Vagina (tissue), 2 donors: Measurements from ENCODE around the gene IHH. TPM values are rescaled to one million over a fixed set of nuclear protein-coding genes. Genes with fewer than 3 reads are reported as not detected.

Experiments
- DNase-seq, 2 donors: peaks; one replicate each; pipeline ENCODE4 v3.0.0-alpha.2; 2017; ENCODE audit errors: extremely low spot score in 2 of 2
- H3K27ac ChIP-seq: fragments of 200-600 bp; sonication (generic); one replicate; pipeline ENCODE4 v1.5.1; 2019
- H3K27me3 ChIP-seq: fragments of 200-600 bp; sonication (generic); one replicate; pipeline ENCODE4 v1.5.1; 2019
- H3K36me3 ChIP-seq, 2 donors: fragments of 200-600 bp; sonication (generic); one replicate each; pipeline ENCODE4 v1.5.1; 2017 to 2019
- H3K4me1 ChIP-seq: fragments of 200-600 bp; sonication (generic); one replicate; pipeline ENCODE4 v1.5.1; 2019
- H3K4me3 ChIP-seq, 2 donors: fragments of 200-600 bp; sonication (generic); 1 replicate in 1 of 2; 2 replicates in 1 of 2; pipeline ENCODE4 v1.5.1; 2016 to 2019
- H3K9me3 ChIP-seq: fragments of 200-600 bp; sonication (generic); one replicate; pipeline ENCODE4 v1.5.1; 2019
- CTCF ChIP-seq, 3 experiments: fragments of 450-650 bp in 2 of 3; fragments of 200-600 bp in 1 of 3; sonication (generic) in 1 of 3; IDR thresholded peaks; one replicate each; pipeline ENCODE4 v1.5.1; 2017 to 2019; ENCODE audit warnings: antibody characterized with exemption in 3 of 3, mild to moderate bottlenecking in 2 of 3, moderate library complexity in 2 of 3
- POLR2A ChIP-seq, 2 donors: fragments of 450-650 bp; IDR thresholded peaks; one replicate each; pipeline ENCODE4 v1.6.1; 2017; ENCODE audit warnings: antibody characterized with exemption in 2 of 2, mild to moderate bottlenecking in 2 of 2, moderate library complexity in 2 of 2
- POLR2AphosphoS5 ChIP-seq, 2 donors: sonication (generic); formaldehyde crosslinking; IDR thresholded peaks; one replicate each; pipeline ENCODE4 v1.9.0; 2017; ENCODE audit warnings: antibody characterized with exemption in 2 of 2, mild to moderate bottlenecking in 2 of 2, low read depth in 1 of 2; ENCODE audit not compliant: insufficient read depth in 1 of 2
- intact Hi-C: fragments of 100-400 bp; cut with DNase I; formaldehyde crosslinking; loops from one replicate; pipeline ENCODE4 v1.15.1; 2023
- total RNA-seq: library from RNA; depleted of rRNA; stranded (reverse); fragments of >200 nt; gene quantifications from one replicate; pipeline ENCODE4 v1.2.3, GENCODE V29; 2016

The IHH gene
- total RNA-seq, 1 donor from 2014 or later, result not detected

DNA sequence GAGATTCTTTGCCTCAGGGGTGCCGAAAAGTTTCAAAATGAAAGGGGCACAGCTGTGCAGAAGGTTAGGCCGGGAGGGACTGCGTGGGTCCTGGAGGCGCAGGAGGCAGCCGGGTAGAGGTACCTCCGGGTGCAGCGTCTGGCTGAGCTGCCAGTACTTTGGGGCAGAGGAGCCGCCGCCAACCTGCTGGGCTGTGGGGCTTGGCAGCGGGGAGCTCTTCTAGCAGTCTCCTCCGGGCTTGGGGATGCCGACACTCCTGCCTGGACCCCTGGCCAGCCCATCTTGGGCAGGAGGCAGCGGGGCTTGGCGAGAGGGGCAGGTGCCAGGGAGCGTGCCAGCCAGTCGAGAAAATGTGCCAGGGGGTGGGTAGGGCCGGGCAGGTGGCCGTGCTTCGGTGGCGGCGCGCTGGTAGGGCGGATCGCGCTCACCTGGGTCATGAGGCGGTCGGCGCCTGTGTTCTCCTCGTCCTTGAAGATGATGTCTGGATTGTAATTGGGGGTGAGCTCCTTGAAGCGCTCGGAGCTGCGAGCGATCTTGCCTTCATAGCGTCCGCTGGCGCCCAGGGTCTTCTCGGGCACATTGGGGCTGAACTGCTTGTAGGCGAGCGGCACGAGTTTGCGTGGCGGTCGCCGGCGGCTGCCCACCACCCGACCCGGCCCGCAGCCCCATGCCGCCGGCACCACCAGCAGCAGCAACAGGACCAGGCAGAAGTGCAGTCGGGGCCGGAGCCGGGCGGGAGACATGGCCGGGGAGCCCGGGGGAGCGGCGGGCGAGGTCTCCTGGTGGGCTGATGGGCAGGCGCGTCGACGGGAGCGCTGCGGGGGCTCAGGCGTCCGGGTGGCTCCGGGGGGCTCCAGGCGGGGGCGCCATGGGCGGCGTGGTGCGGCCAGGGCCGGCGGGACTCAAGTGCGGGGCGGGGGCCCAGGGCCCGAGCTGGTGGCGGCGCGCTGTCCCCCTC is 717 bp downstream of the IHH start:
- peaks cover 37% of the 10 kb centered on the region for H3K4me1 ChIP-seq
- H3K36me3 ChIP-seq, result no peaks in the 10 kb centered on the region
- intact Hi-C loops, result loop anchor here (10.0 kb wide), 2 partner anchors 55 to 95 kb away; no protein-coding TSS in a partner anchor
- DNase-seq, result no peak
- H3K27ac ChIP-seq, result no peak overlapping the region
- TF ChIP-seq CTCF (IDR thresholded peaks at IDR 0.05) (no peak), POLR2A (IDR thresholded peaks at IDR 0.05) (no peak), POLR2AphosphoS5 (IDR thresholded peaks at IDR 0.05; ENCODE audit: insufficient read depth in 1 of 2, low read depth in 1 of 2) (no peak)
- peaks cover 27% of the 10 kb centered on the region for H3K27me3 ChIP-seq
- H3K9me3 ChIP-seq, result no peaks in the 10 kb centered on the region
- peak overlapping the region in 1 of 2 donors; percentile 29 for H3K4me3 ChIP-seq

GRCh38 chr2:219059375-219059724 is 1.4 kb downstream of the IHH start:
- H3K9me3 ChIP-seq, result no peaks in the 10 kb centered on the region
- intact Hi-C loops, result loop anchor here (10.0 kb wide), 1 partner anchor 95 kb away; no protein-coding TSS in a partner anchor
- no peak for DNase-seq
- H3K36me3 ChIP-seq, result no peaks in the 10 kb centered on the region
- peak overlapping the region in 1 of 2 donors; percentile 29 for H3K4me3 ChIP-seq
- peaks cover 37% of the 10 kb centered on the region for H3K4me1 ChIP-seq
- peaks cover 27% of the 10 kb centered on the region for H3K27me3 ChIP-seq
- no peak overlapping the region for H3K27ac ChIP-seq
- TF ChIP-seq CTCF (IDR thresholded peaks at IDR 0.05), result no peak
- no peak for TF ChIP-seq POLR2A (IDR thresholded peaks at IDR 0.05)
- no peak for TF ChIP-seq POLR2AphosphoS5 (IDR thresholded peaks at IDR 0.05; ENCODE audit: insufficient read depth in 1 of 2, low read depth in 1 of 2)

DNA sequence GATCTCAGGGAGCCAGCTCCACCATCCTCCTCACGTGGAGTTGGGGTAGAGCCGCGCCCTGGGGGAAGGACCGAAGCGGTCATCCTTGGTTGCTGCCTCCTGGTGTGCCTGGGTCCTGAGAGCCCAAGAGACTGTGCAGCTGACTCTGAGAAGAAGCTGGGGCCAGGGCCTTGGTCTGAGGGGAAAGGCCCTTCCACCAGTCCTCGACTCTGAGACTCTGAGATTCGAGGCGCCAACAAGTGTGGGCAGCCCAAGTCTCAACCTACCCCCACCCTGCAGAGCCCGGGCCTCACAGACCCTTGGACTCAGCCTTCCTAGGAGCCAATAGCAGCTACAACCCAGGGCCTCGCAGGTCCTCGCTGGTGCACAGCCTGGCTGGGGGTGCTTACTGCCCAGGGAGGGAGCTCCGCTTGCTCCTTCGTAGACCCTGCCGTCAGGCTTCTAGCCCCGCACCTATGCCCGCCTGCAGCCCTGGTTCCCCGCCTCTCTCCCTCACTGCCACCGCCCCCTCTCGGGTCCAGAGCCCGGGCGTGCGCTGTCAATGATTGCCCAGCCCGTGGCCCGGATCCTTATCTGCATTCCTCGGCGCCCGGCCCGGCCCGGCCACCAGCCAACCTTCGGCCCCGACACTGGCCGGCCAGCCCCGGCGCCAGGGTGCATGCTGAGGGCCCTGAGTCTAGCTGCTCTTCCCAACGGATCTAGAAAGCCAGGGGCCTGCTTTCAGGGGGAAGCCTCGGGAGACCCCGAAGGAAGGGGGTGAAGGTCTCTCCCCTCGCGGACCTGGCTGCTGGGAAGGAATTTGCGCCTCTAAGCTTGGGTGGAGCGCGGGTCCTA is 2.0 kb downstream of the IHH start:
- Histone ChIP-seq H3K27ac (no peak overlapping the region), H3K4me1 (peaks cover 37% of the 10 kb centered on the region), H3K27me3 (peaks cover 27% of the 10 kb centered on the region), H3K36me3 (no peaks in the 10 kb centered on the region), H3K4me3 (no peak overlapping the region), H3K9me3 (no peaks in the 10 kb centered on the region)
- no peak for DNase-seq
- TF ChIP-seq POLR2A (IDR thresholded peaks at IDR 0.05) (no peak), POLR2AphosphoS5 (IDR thresholded peaks at IDR 0.05; ENCODE audit: insufficient read depth in 1 of 2, low read depth in 1 of 2) (no peak), CTCF (IDR thresholded peaks at IDR 0.05) (no peak)
- intact Hi-C loops, result loop anchor here (10.0 kb wide), 1 partner anchor 96 kb away; no protein-coding TSS in a partner anchor

DNA sequence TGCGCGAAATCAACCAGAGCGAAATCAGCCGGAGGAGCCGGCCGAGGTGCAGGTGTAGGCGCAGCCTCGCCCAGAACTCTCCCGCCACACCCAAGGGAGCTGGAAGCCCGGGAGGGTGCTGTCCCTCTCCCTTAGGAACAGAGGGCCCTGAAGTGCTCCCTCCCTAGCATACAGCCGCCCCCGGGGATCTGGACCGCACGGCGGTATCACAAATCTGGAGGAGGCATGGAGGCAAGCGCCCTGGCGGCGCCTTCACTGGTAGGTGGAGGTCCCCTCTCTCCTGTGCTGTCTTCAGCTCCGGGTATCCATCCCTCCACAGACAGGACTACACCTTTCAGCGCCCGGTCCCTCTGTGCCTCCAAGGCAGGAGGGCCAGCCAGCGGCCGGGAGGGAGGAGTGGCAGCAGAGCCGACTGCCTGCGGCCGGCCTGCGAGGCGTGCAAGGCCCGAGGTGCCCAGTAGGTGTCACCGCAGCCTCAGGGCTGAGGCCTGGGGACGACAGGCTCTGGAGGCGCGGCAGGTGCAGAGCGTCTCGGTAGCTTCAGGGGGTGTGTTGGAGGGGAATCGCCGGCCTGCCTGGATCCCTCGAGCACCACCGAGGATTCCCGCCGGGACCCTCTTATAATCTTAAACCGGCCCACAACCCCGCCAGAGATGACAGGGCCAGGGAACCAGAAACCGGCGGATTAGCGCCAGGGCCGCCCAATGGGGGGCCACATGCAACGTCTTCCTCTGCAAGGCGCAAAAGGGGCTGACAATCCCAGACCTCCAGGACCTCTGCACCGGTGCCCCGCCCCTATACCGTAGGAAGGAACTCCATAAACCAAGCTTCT is 2.8 kb downstream of the IHH start:
- H3K4me1 ChIP-seq, result peaks cover 37% of the 10 kb centered on the region
- H3K27me3 ChIP-seq, result peaks cover 27% of the 10 kb centered on the region
- TF ChIP-seq POLR2A (IDR thresholded peaks at IDR 0.05), result no peak
- peak; percentile 66 to 81 (median 69) for TF ChIP-seq CTCF (IDR thresholded peaks at IDR 0.05)
- H3K9me3 ChIP-seq, result no peaks in the 10 kb centered on the region
- intact Hi-C loops, result loop anchor here (10.0 kb wide), 1 partner anchor 97 kb away; no protein-coding TSS in a partner anchor
- no peak for DNase-seq
- peak overlapping the region in 1 of 2 donors; percentile 17 for H3K4me3 ChIP-seq
- H3K36me3 ChIP-seq, result no peaks in the 10 kb centered on the region
- H3K27ac ChIP-seq, result no peak overlapping the region
